CD4-positive, alpha-beta T cell (primary cell): ENCODE data around the gene CELF4. TPM values are rescaled to one million over a fixed set of nuclear protein-coding genes. Genes with fewer than 3 reads are reported as not detected.

Source experiments
- ATAC-seq: fragments of 200-7000 bp; cut with Tn5 transposase; one replicate; pipeline ENCODE4 v1.10.0; 2022; ENCODE audit warnings: mild to moderate bottlenecking; ENCODE audit not compliant: poor library complexity
- CTCF ChIA-PET: fragments of 350-600 bp; sonication (Branson Sonifier 250); formaldehyde crosslinking; loops from one replicate; lab custom pipeline; 2021; ENCODE audit warnings: antibody characterized with exemption, inconsistent platforms; lab: Charles Lee
- POLR2A ChIA-PET: fragments of 350-600 bp; sonication (Branson Sonifier 250); formaldehyde crosslinking; loops from one replicate; lab custom pipeline; 2021; ENCODE audit warnings: antibody characterized with exemption, inconsistent platforms; lab: Charles Lee
- DNase-seq, 14 experiments: peaks; one replicate each; pipeline ENCODE4 v3.0.0-alpha.2; 2013 to 2020; ENCODE audit warnings: mixed read lengths in 2 of 14
- H3K27ac ChIP-seq, 2 donors: one replicate each; pipeline versions ENCODE4 v1.5.1 to v1.7.0; 2013; ENCODE audit warnings: low read length in 2 of 2, low read depth in 1 of 2, mild to moderate bottlenecking in 1 of 2
- H3K27me3 ChIP-seq, 2 experiments: 1 replicate in 1 of 2; 2 replicates in 1 of 2; pipeline versions ENCODE4 v1.6.1 to v1.7.0; 2013; ENCODE audit warnings: low read length in 2 of 2, control low read depth in 1 of 2, mild to moderate bottlenecking in 1 of 2, moderate library complexity in 1 of 2; ENCODE audit not compliant: insufficient read depth in 2 of 2, control insufficient read depth in 1 of 2
- H3K36me3 ChIP-seq: one replicate; pipeline ENCODE4 v1.6.1; 2013; ENCODE audit warnings: low read length, control low read depth; ENCODE audit not compliant: insufficient read depth
- H3K4me1 ChIP-seq: one replicate; pipeline ENCODE4 v1.6.1; 2013; ENCODE audit warnings: low read length, control low read depth; ENCODE audit not compliant: insufficient read depth
- H3K4me3 ChIP-seq: one replicate; pipeline ENCODE4 v1.5.1; 2013; ENCODE audit warnings: mild to moderate bottlenecking, low read length, moderate library complexity
- H3K9me3 ChIP-seq, 2 experiments: 1 replicate in 1 of 2; 2 replicates in 1 of 2; pipeline versions ENCODE4 v1.6.1 to v1.7.0; 2013; ENCODE audit warnings: low read length in 2 of 2, mild to moderate bottlenecking in 2 of 2, control low read depth in 1 of 2, moderate library complexity in 1 of 2; ENCODE audit not compliant: control insufficient read depth in 1 of 2, insufficient read depth in 1 of 2
- H3K27ac Mint-ChIP-seq: one replicate; pipeline ENCODE4 v1.8.0; 2020; ENCODE audit warnings: mixed read lengths
- H3K27me3 Mint-ChIP-seq: one replicate; pipeline ENCODE4 v1.8.0; 2021; ENCODE audit warnings: mixed read lengths
- H3K36me3 Mint-ChIP-seq: one replicate; pipeline ENCODE4 v1.8.0; 2021; ENCODE audit warnings: low read depth, mixed read lengths
- H3K4me1 Mint-ChIP-seq: one replicate; pipeline ENCODE4 v1.8.0; 2021; ENCODE audit warnings: low read depth, mixed read lengths
- H3K4me3 Mint-ChIP-seq: one replicate; pipeline ENCODE4 v1.8.0; 2020; ENCODE audit warnings: mild to moderate bottlenecking, mixed read lengths
- H3K9me3 Mint-ChIP-seq: one replicate; pipeline ENCODE4 v1.8.0; 2020; ENCODE audit warnings: mixed read lengths
- CTCF ChIP-seq: fragments of 200-600 bp; IDR thresholded peaks from one replicate; pipeline ENCODE4 v1.8.0; 2022; ENCODE audit warnings: antibody characterized with exemption, mild to moderate bottlenecking
- intact Hi-C, 2 experiments: fragments of 100-400 bp; cut with DNase I in 1 of 2; cut with micrococcal nuclease in 1 of 2; formaldehyde crosslinking; loops; one replicate each; pipeline versions ENCODE4 v1.15.1 to v1.9.0; 2023 to 2025; cut with DNase I, micrococcal nuclease
- total RNA-seq, 174 experiments: library from RNA in 2 of 174; stranded (reverse) in 2 of 174; gene quantifications; one replicate each; pipeline ENCODE4 v1.2.3 and lab custom pipeline; 2021 to 2026

Gene CELF4
- total RNA-seq, 2 experiments from 2014 or later, result not detected

- CTCF ChIA-PET, result no interaction called here
- Mint-ChIP-seq H3K36me3 (no peaks in the 10 kb centered on the region), H3K9me3 (no peaks in the 10 kb centered on the region), H3K27me3 (peaks cover 45% of the 10 kb centered on the region), H3K4me1 (no peaks in the 10 kb centered on the region), H3K4me3 (no peak overlapping the region), H3K27ac (no peak overlapping the region)
- no peak for DNase-seq
- Histone ChIP-seq H3K27ac (no peak overlapping the region), H3K9me3 (peaks cover 0 to 29% of the 10 kb centered on the region in 2 experiments), H3K36me3 (no peaks in the 10 kb centered on the region), H3K4me3 (no peak overlapping the region), H3K27me3 (peaks cover 14 to 39% of the 10 kb centered on the region in 2 experiments), H3K4me1 (no peaks in the 10 kb centered on the region)
- TF ChIP-seq CTCF, result no peak
- intact Hi-C loops, result no loop called here
- POLR2A ChIA-PET, result no interaction called here
- ATAC-seq, result no peak
Measured at GRCh38 chr18:37521510-37522465, 43.8 kb downstream of the CELF4 start.

DNA sequence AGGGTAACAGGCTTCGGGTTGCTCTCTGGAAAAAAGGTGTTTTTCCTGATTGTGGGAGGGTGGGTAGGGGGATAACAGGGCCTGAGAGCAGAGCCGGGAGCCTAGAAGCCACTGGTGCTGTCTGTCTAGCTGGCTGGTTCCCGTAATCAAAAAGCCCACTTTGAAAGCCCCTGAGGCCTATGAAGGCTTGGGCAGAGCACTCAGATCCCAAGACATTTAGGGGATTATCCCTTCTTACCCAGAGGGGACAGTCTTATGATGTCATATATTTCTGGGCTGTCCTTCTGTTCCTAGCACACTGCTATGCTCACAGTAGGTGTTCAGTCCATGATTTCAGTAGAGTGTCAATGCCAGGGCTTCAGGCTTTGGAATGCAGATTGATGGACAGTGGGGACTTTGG, 45.1 kb downstream of the CELF4 start:
- H3K4me3 ChIP-seq, result no peak overlapping the region
- peaks cover 14 to 32% of the 10 kb centered on the region in 2 experiments for H3K27me3 ChIP-seq
- peaks cover 0 to 29% of the 10 kb centered on the region in 2 experiments for H3K9me3 ChIP-seq
- ATAC-seq, result no peak
- POLR2A ChIA-PET, result no interaction called here
- Mint-ChIP-seq H3K9me3 (no peaks in the 10 kb centered on the region), H3K36me3 (no peaks in the 10 kb centered on the region), H3K4me1 (no peaks in the 10 kb centered on the region), H3K27me3 (peaks cover 38% of the 10 kb centered on the region), H3K4me3 (no peak overlapping the region), H3K27ac (no peak overlapping the region)
- H3K27ac ChIP-seq, result no peak overlapping the region
- H3K36me3 ChIP-seq, result no peaks in the 10 kb centered on the region
- intact Hi-C loops, result no loop called here
- DNase-seq, result no peak
- H3K4me1 ChIP-seq, result no peaks in the 10 kb centered on the region
- TF ChIP-seq CTCF, result no peak
- CTCF ChIA-PET, result no interaction called here

GRCh38 chr18:37519510-37520135, 46.0 kb downstream of the CELF4 start:
- ATAC-seq, result no peak
- CTCF ChIA-PET, result no interaction called here

More at GRCh38 chr18:37519510-37520135, 46.0 kb downstream of the CELF4 start:
- H3K27ac ChIP-seq, result no peak overlapping the region
- Mint-ChIP-seq H3K4me3 (no peak overlapping the region), H3K9me3 (no peaks in the 10 kb centered on the region), H3K36me3 (no peaks in the 10 kb centered on the region), H3K27ac (no peak overlapping the region), H3K27me3 (peaks cover 34% of the 10 kb centered on the region), H3K4me1 (no peaks in the 10 kb centered on the region)
- TF ChIP-seq CTCF, result no peak
- H3K4me1 ChIP-seq, result no peaks in the 10 kb centered on the region
- no peak overlapping the region for H3K4me3 ChIP-seq
- no peaks in the 10 kb centered on the region for H3K36me3 ChIP-seq
- POLR2A ChIA-PET, result no interaction called here
- H3K9me3 ChIP-seq, result peaks cover 0 to 22% of the 10 kb centered on the region in 2 experiments
- DNase-seq, result no peak
- H3K27me3 ChIP-seq, result peaks cover 9 to 25% of the 10 kb centered on the region in 2 experiments
- intact Hi-C loops, result loop anchor here in 1 of 2 experiments (10.0 kb wide), 1 partner anchor 65 kb away; no protein-coding TSS in a partner anchor
